Right atrium auricular region (tissue), 2 donors: ENCODE results near the gene NBAS. TPM values are rescaled to one million over a fixed set of nuclear protein-coding genes. Genes with fewer than 3 reads are reported as not detected.
"Not testable (repeated sequence)": the region's sequence is repeated elsewhere in the genome, so short reads cannot be mapped to it uniquely, and the experiment has no call there.

Experiments
- DNase-seq: peaks from one replicate; pipeline ENCODE4 v3.0.0-alpha.2; 2019; ENCODE audit warnings: low spot score
- H3K27ac ChIP-seq, 2 donors: fragments of 200-600 bp; sonication (generic); 1 replicate in 1 of 2; 2 replicates in 1 of 2; pipeline ENCODE4 v1.5.1; 2016 to 2019
- H3K27me3 ChIP-seq, 2 donors: fragments of 200-600 bp; sonication (generic); one replicate each; pipeline versions ENCODE4 v1.5.1 to v1.6.0; 2017 to 2019
- H3K36me3 ChIP-seq: fragments of 200-600 bp; sonication (generic); one replicate; pipeline ENCODE4 v1.5.1; 2016
- H3K4me1 ChIP-seq, 2 donors: fragments of 200-600 bp; sonication (generic); one replicate each; pipeline versions ENCODE4 v1.5.1 to v1.6.0; 2017 to 2019
- H3K4me3 ChIP-seq, 2 donors: fragments of 200-600 bp; sonication (generic); 1 replicate in 1 of 2; 2 replicates in 1 of 2; pipeline ENCODE4 v1.5.1; 2017 to 2019; ENCODE audit warnings: mild to moderate bottlenecking in 1 of 2, moderate library complexity in 1 of 2
- H3K9me3 ChIP-seq, 2 donors: fragments of 200-600 bp; sonication (generic); one replicate each; pipeline ENCODE4 v1.5.1; 2019
- total RNA-seq, 2 donors: library from RNA; depleted of rRNA; stranded (reverse); fragments of >200 nt; gene quantifications; one replicate each; pipeline ENCODE4 v1.1.0, GENCODE V29; 2016
- TF ChIP-seq, protein P1 (sequence below), 2 donors: fragments of 200-600 bp; sonication (generic); IDR thresholded peaks; one replicate each; pipeline ENCODE4 v1.5.1; 2019; ENCODE audit warnings: antibody characterized with exemption in 2 of 2

The NBAS gene
- total RNA-seq, 2 donors from 2014 or later = 31.1 to 39.1 TPM

DNA sequence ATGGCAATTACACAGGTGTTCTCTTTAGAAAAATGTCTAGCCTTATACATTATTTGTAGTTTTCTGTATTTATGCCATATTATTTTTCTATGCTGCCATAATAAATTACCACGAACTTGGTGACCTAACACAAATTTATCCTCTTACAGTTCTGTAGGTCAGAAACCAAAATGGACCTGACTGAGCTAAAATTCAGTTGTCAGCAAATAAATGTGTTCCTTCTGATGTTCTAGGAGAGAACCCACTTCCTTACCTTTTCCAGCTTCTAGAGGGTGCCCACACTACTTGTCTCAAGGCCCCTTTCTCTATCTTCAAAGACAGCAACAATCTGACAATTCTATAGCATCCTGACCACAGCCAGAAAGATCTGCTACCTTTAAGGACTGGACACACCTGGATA is 153.5 kb downstream of the NBAS start:
- TF ChIP-seq, protein P1, sequence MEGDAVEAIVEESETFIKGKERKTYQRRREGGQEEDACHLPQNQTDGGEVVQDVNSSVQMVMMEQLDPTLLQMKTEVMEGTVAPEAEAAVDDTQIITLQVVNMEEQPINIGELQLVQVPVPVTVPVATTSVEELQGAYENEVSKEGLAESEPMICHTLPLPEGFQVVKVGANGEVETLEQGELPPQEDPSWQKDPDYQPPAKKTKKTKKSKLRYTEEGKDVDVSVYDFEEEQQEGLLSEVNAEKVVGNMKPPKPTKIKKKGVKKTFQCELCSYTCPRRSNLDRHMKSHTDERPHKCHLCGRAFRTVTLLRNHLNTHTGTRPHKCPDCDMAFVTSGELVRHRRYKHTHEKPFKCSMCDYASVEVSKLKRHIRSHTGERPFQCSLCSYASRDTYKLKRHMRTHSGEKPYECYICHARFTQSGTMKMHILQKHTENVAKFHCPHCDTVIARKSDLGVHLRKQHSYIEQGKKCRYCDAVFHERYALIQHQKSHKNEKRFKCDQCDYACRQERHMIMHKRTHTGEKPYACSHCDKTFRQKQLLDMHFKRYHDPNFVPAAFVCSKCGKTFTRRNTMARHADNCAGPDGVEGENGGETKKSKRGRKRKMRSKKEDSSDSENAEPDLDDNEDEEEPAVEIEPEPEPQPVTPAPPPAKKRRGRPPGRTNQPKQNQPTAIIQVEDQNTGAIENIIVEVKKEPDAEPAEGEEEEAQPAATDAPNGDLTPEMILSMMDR (IDR thresholded peaks at IDR 0.05) = no peak
- no peak for DNase-seq
- H3K4me1 ChIP-seq = no peaks in the 10 kb centered on the region
- peaks cover 10% of the 10 kb centered on the region for H3K36me3 ChIP-seq
- H3K4me3 ChIP-seq = no peak overlapping the region
- H3K27ac ChIP-seq = no peak overlapping the region
- H3K27me3 ChIP-seq = no peaks in the 10 kb centered on the region
- H3K9me3 ChIP-seq = no peaks in the 10 kb centered on the region

DNA sequence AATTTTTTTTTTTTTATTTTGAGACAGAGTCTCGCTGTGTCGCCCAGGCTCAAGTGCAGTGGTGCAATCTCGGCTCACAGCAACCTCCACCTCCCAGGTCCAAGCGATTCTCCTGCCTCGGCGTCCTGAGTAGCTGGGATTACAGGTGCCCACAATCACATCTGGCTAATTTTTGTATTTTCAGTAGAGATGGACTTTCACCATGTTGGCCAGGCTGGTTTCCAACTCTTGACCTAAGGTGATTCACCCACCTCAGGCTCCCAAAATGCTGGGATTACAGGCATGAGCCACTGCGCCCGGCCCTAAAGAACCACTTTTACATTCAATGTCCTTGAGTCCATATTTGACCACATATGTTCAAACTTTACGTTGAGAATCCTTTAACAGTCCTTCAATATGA is 156.6 kb downstream of the NBAS start:
- not testable (repeated sequence) for H3K27ac ChIP-seq, DNase-seq

DNA sequence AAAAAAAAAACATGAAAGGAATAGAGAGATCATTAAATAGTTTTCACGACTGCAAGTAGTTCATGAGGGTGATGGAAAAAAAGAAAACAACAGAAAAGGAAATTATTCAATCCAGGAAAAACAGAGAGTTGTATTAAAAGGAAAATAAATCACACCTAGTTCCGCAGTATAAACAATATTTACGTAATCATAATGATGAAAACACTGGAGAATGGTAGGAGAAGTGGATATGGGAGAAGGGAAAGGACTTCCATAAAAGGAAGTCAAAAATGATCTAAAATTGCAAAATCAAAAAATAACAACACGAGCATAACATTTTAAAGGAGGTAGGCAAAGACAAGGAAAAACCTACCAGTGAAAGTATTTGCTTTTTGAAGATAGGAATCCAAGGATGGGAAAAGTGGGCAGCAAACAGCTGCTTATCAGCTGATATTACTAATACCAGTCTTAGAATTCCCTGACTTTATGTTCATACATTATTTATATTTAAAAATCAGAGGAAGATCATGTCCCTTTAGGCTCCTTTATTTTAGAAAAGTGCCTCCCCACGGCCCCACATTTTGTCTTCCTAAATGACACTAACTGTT is 160.8 kb downstream of the NBAS start:
- no peaks in the 10 kb centered on the region for H3K4me1 ChIP-seq
- H3K9me3 ChIP-seq = no peaks in the 10 kb centered on the region
- no peaks in the 10 kb centered on the region for H3K36me3 ChIP-seq
- H3K27ac ChIP-seq = no peak overlapping the region
- no peak overlapping the region for H3K4me3 ChIP-seq
- no peak for DNase-seq
- TF ChIP-seq, protein P1 (IDR thresholded peaks at IDR 0.05) = no peak
- no peaks in the 10 kb centered on the region for H3K27me3 ChIP-seq

More for the DNA sequence above, 156.6 kb downstream of the NBAS start:
- H3K4me1 ChIP-seq, H3K9me3 ChIP-seq, H3K36me3 ChIP-seq, H3K4me3 ChIP-seq, H3K27me3 ChIP-seq: not testable (repeated sequence)

DNA sequence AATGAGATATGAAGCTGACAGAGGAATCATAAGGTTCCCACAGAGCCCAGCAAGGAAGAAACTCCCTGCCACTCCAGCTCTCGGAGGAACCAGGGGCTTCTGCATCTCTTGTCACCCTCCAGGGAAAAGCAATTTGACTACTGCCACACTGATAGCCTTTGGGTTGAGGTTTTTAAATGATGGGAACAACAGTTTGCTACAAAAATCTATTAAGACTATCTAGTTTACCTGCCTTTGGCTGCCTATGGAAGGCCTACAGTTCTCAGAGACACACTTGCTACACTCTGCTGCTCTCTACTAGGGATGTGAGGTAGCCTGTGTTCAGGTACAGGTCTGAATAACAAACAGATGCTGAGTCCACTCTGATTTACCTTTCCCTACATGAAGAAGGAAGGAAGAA is 161.9 kb downstream of the NBAS start:
- DNase-seq = no peak
- H3K4me3 ChIP-seq = no peak overlapping the region
- H3K4me1 ChIP-seq = no peaks in the 10 kb centered on the region
- no peaks in the 10 kb centered on the region for H3K9me3 ChIP-seq
- H3K36me3 ChIP-seq = no peaks in the 10 kb centered on the region
- H3K27me3 ChIP-seq = no peaks in the 10 kb centered on the region
- TF ChIP-seq, protein P1 (IDR thresholded peaks at IDR 0.05) = no peak
- H3K27ac ChIP-seq = no peak overlapping the region

DNA sequence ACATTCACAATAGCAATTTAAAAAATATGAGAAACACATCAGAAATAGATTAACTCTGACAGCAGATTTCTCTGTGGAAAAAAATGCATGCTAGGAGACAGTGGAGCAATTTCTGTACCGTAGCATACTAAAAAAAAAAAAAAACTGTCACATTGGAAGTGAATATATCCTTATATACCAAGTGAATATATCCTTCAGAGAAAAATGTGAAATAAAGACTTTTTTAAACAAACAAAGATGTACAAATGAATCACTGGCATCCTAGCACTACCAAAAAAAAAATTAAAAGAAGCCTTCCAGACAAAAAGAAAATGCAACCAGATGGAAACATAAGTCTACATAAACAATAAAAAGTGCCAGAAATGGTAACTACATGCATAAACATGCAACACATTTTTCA is 169.4 kb downstream of the NBAS start:
- no peak for DNase-seq
- H3K9me3 ChIP-seq = no peaks in the 10 kb centered on the region
- H3K27ac ChIP-seq = no peak overlapping the region
- H3K36me3 ChIP-seq = peaks cover 10% of the 10 kb centered on the region
- no peak overlapping the region for H3K4me3 ChIP-seq
- TF ChIP-seq, protein P1 (IDR thresholded peaks at IDR 0.05) = no peak
- H3K27me3 ChIP-seq = no peaks in the 10 kb centered on the region
- no peaks in the 10 kb centered on the region for H3K4me1 ChIP-seq

DNA sequence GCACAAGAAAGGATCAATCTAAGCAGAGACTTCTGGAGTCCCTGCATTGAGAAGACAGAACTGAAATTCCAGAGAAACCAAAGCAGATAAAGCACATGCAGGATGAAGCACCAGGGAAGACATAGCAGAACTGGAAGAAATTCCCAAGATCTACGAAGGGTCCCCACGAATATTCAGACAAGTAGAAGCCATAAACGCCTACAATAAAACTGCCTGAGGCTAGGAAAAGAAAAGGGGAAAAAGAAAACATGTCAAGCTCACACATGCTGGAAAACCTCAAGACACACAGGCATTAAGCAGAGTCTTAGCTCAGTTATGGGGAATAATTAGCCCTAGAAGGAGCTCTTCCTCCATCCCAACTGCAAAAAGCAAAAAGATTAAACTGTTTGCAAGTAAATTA is 171.2 kb downstream of the NBAS start:
- Histone ChIP-seq H3K36me3 (peaks cover 10% of the 10 kb centered on the region), H3K4me1 (no peaks in the 10 kb centered on the region), H3K4me3 (no peak overlapping the region), H3K27ac (no peak overlapping the region), H3K9me3 (no peaks in the 10 kb centered on the region), H3K27me3 (no peaks in the 10 kb centered on the region)
- no peak for DNase-seq
- TF ChIP-seq, protein P1 (IDR thresholded peaks at IDR 0.05) = no peak
